Measurements from ENCODE around the gene ERI3.

ERI3 gene

GRCh38 chr1:44328671-44329416, 26.2 kb downstream of the ERI3 start:
- H3K9me3 ChIP-seq (ENCODE audit: insufficient read depth, low read length), result no peaks in the 10 kb centered on the region
- no peak overlapping the region for H3K4me2 ChIP-seq (ENCODE audit: low read depth, low read length, poor library complexity, severe bottlenecking)
- H3K27ac ChIP-seq (ENCODE audit: low read depth, low read length), result no peak overlapping the region
- TF ChIP-seq, protein P1, sequence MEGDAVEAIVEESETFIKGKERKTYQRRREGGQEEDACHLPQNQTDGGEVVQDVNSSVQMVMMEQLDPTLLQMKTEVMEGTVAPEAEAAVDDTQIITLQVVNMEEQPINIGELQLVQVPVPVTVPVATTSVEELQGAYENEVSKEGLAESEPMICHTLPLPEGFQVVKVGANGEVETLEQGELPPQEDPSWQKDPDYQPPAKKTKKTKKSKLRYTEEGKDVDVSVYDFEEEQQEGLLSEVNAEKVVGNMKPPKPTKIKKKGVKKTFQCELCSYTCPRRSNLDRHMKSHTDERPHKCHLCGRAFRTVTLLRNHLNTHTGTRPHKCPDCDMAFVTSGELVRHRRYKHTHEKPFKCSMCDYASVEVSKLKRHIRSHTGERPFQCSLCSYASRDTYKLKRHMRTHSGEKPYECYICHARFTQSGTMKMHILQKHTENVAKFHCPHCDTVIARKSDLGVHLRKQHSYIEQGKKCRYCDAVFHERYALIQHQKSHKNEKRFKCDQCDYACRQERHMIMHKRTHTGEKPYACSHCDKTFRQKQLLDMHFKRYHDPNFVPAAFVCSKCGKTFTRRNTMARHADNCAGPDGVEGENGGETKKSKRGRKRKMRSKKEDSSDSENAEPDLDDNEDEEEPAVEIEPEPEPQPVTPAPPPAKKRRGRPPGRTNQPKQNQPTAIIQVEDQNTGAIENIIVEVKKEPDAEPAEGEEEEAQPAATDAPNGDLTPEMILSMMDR (IDR thresholded peaks at IDR 0.05; ENCODE audit: insufficient read depth, low read length, poor library complexity, severe bottlenecking), result no peak
- no peaks in the 10 kb centered on the region for H4K20me1 ChIP-seq (ENCODE audit: low read depth, low read length)
- H3K36me3 ChIP-seq (ENCODE audit: low read length), result no peaks in the 10 kb centered on the region
- no peaks in the 10 kb centered on the region for H3K27me3 ChIP-seq (ENCODE audit: low read length)
- no peak overlapping the region for H3K9ac ChIP-seq (ENCODE audit: low read length)
- no peak overlapping the region for H3K4me3 ChIP-seq (ENCODE audit: insufficient read depth, low read length, poor library complexity, severe bottlenecking)
- no peaks in the 10 kb centered on the region for H3K9me2 ChIP-seq (replicated peaks; ENCODE audit: insufficient read depth, low read length)
- no peaks in the 10 kb centered on the region for H3K79me2 ChIP-seq (ENCODE audit: insufficient read depth, low read length)
- H3F3A ChIP-seq (ENCODE audit: insufficient read depth), result no peaks in the 10 kb centered on the region
- no peak overlapping the region for H2AFZ ChIP-seq (ENCODE audit: low read depth, low read length, severe bottlenecking)

DNA sequence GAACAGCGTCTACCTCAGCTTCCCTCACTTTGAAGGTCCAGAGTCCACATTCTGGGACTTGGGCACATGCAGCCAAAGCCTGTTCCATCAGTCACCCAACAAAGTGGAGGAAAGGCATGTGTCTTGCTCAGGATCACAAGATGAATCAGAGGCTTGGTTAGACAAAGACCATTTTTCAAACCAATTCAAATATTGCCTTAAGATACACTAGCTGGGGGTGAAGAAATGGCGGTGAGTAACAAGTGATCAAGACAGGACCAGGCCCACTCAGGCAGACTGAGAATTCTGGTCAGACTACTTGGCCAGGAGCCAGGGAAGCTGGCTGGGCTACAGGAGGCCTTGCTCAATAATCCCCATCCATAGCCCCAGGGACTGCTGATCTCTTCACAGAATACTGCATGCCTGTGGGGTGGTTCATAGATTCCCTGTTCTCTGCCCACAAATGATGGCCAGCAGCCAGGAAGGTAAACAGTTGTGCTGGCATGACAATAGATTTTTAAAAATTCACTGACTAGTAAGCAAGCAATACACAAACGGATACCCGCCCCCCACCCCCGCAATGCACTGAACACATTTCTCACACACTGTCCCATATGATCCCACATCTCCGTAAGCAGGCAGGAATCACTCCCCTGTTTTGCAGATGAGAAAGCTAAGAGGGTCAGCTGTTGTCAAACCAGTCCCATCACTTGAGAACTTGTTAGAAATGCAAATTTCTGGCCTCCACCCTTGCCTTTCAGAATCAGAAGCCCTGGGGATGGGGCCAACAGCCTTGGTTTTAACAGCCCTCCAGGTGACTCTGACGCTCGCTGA, 27.2 kb downstream of the ERI3 start:
- no peak overlapping the region for H2AFZ ChIP-seq (ENCODE audit: low read depth, low read length, severe bottlenecking)
- no peak overlapping the region for H3K9ac ChIP-seq (ENCODE audit: low read length)
- H4K20me1 ChIP-seq (ENCODE audit: low read depth, low read length), result no peaks in the 10 kb centered on the region
- H3K36me3 ChIP-seq (ENCODE audit: low read length), result no peaks in the 10 kb centered on the region
- no peaks in the 10 kb centered on the region for H3K9me2 ChIP-seq (replicated peaks; ENCODE audit: insufficient read depth, low read length)
- no peaks in the 10 kb centered on the region for H3F3A ChIP-seq (ENCODE audit: insufficient read depth)
- no peaks in the 10 kb centered on the region for H3K79me2 ChIP-seq (ENCODE audit: insufficient read depth, low read length)
- no peak overlapping the region for H3K4me2 ChIP-seq (ENCODE audit: low read depth, low read length, poor library complexity, severe bottlenecking)
- H3K27ac ChIP-seq (ENCODE audit: low read depth, low read length), result no peak overlapping the region
- TF ChIP-seq EZH2phosphoT487 (conservative IDR thresholded peaks at IDR 0.05; ENCODE audit: low read length), result no peak
- TF ChIP-seq, protein P1 (IDR thresholded peaks at IDR 0.05; ENCODE audit: insufficient read depth, low read length, poor library complexity, severe bottlenecking), result no peak
- no peaks in the 10 kb centered on the region for H3K27me3 ChIP-seq (ENCODE audit: low read length)
- H3K4me3 ChIP-seq (ENCODE audit: insufficient read depth, low read length, poor library complexity, severe bottlenecking), result no peak overlapping the region
- H3K9me3 ChIP-seq (ENCODE audit: insufficient read depth, low read length), result no peaks in the 10 kb centered on the region

DNA sequence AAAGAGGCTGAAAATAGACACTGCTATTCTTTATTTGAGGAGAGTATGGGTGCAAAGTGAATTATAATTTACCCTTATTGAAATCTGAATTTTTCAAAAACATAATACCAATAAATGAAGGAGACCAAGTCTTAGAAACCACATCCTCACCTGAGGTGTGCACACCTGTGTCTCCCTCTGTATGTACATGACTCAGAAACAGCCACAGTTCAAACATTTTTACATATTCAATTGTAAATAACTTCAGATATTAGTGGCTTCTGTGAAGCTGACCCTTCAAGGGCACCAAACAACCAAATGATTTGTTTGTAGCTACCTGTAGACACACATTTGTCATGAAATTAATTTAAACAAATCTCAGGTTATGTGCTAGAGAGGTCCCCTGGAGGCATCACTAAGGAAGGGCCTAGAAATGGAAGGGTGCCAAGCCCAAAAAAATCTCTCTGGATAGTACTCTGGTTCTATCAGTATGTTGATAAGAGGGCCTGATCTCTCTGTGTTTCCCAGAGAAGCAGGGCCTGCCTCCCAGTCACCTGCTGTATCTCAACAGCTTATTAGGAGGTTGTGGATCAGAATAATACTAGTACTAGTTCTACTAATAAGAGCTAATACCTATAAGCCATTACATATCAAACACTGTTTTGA, 28.1 kb downstream of the ERI3 start:
- no peaks in the 10 kb centered on the region for H3K9me3 ChIP-seq (ENCODE audit: insufficient read depth, low read length)
- H3K4me2 ChIP-seq (ENCODE audit: low read depth, low read length, poor library complexity, severe bottlenecking), result no peak overlapping the region
- no peaks in the 10 kb centered on the region for H3F3A ChIP-seq (ENCODE audit: insufficient read depth)
- H3K4me3 ChIP-seq (ENCODE audit: insufficient read depth, low read length, poor library complexity, severe bottlenecking), result no peak overlapping the region
- H3K27ac ChIP-seq (ENCODE audit: low read depth, low read length), result no peak overlapping the region
- no peaks in the 10 kb centered on the region for H4K20me1 ChIP-seq (ENCODE audit: low read depth, low read length)
- no peaks in the 10 kb centered on the region for H3K27me3 ChIP-seq (ENCODE audit: low read length)
- TF ChIP-seq, protein P1 (IDR thresholded peaks at IDR 0.05; ENCODE audit: insufficient read depth, low read length, poor library complexity, severe bottlenecking), result no peak
- no peak for TF ChIP-seq EZH2phosphoT487 (conservative IDR thresholded peaks at IDR 0.05; ENCODE audit: low read length)
- no peaks in the 10 kb centered on the region for H3K9me2 ChIP-seq (replicated peaks; ENCODE audit: insufficient read depth, low read length)
- no peak overlapping the region for H2AFZ ChIP-seq (ENCODE audit: low read depth, low read length, severe bottlenecking)
- no peaks in the 10 kb centered on the region for H3K79me2 ChIP-seq (ENCODE audit: insufficient read depth, low read length)
- H3K36me3 ChIP-seq (ENCODE audit: low read length), result no peaks in the 10 kb centered on the region
- no peak overlapping the region for H3K9ac ChIP-seq (ENCODE audit: low read length)

All from SU-DHL-6 (cell line).